GM18505 (cell line): ENCODE results near the gene MYO3A.
"Not testable (repeated sequence)": the region's sequence is repeated elsewhere in the genome, so short reads cannot be mapped to it uniquely, and the experiment has no call there.

Experiments used
- ATAC-seq: cut with Tn5 transposase; IDR thresholded peaks from one replicate; pipeline ENCODE4 v1.9.1; 2021; ENCODE audit not compliant: unreplicated experiment
- POLR2A ChIP-seq: IDR thresholded peaks from 4 replicates; pipeline ENCODE4 v1.6.1; 2011; ENCODE audit warnings: borderline replicate concordance; ENCODE audit not compliant: insufficient read depth, insufficient read length; ENCODE audit errors: extremely low read depth

Gene MYO3A

GRCh38 chr10:26081459-26081858 lies 147.4 kb downstream of the MYO3A start:
- no peak for TF ChIP-seq POLR2A
- no peak for ATAC-seq

GRCh38 chr10:26085549-26085948 lies 151.5 kb downstream of the MYO3A start:
- no peak for TF ChIP-seq POLR2A

DNA sequence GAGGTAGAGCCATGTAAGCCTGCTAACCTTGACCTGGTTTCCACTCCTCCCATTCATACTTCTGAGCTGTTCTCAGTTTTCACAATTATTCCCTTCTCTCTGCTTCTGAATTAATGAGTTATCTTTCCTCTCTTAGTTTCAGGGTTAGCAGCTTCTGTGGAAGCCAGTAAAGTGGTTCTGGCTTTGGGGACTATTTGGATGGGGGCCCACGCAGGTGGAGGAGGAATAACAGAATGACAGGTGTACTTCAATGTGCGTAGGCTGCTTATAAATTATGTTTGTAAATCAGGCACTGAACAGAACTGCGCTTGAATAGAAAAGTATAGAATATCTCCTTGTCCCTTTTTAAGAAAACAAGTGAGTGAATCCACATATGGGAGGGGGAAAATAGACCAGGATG lies 153.6 kb downstream of the MYO3A start:
- ATAC-seq = no peak
- TF ChIP-seq POLR2A = no peak

More at GRCh38 chr10:26085549-26085948, 151.5 kb downstream of the MYO3A start:
- ATAC-seq = no peak

- TF ChIP-seq POLR2A = no peak
- ATAC-seq = no peak
Measured at GRCh38 chr10:26090026-26090425, 156.0 kb downstream of the MYO3A start.

- no peak for ATAC-seq
- TF ChIP-seq POLR2A = no peak
Measured at GRCh38 chr10:26090762-26091161, 156.7 kb downstream of the MYO3A start.

- no peak for ATAC-seq
- TF ChIP-seq POLR2A = no peak
Measured at GRCh38 chr10:26093229-26093628, 159.2 kb downstream of the MYO3A start.

DNA sequence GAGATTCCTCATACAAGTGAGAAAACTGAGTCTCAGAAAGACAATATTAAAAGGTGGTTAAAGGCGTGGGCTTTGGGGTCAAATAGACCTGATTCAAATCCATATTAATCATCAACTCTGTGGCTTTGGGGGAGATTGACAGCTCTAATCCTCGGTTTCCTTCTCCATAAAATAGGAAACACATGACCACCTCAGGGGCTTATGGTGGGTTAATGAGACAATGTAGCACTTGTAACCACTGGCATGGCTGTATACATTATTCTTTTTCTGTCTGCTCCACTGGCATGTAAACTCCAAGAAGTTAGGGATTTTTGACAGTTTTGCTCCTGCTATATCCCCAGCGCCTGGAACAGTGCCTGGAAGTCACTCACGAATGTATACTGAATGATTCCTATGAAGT lies 161.8 kb downstream of the MYO3A start:
- no peak for TF ChIP-seq POLR2A
- no peak for ATAC-seq

- not testable (repeated sequence) for ATAC-seq
Measured at GRCh38 chr10:26097549-26097948, 163.5 kb downstream of the MYO3A start.

DNA sequence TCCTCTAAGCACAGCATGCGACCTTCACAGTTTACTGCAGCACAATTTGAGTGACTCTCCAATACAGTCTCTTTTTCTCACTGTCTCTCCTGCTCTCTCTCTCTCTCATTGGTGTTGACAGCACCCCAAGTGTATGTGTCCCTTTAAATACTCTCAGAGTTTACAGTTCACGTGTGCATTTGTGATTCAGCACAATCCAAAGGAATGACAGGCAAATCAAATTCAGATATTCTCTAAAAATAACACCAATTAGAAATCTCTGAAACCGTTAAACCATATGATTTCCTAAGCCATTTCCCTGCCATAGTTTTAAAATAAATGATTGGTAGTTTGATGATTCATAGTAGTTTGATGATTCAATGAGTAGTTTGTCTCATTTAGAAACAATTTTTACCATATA lies 178.5 kb downstream of the MYO3A start:
- no peak for ATAC-seq
- TF ChIP-seq POLR2A = no peak

- no peak for ATAC-seq
- no peak for TF ChIP-seq POLR2A
Measured at GRCh38 chr10:26138613-26139012, 204.6 kb downstream of the MYO3A start.

- no peak for ATAC-seq
- no peak for TF ChIP-seq POLR2A
Measured at GRCh38 chr10:26156019-26156418, 222.0 kb downstream of the MYO3A start.

- no peak for ATAC-seq
- no peak for TF ChIP-seq POLR2A
Measured at GRCh38 chr10:26157734-26158133, 223.7 kb downstream of the MYO3A start.

GRCh38 chr10:26169466-26169865 lies 235.4 kb downstream of the MYO3A start:
- no peak for ATAC-seq
- no peak for TF ChIP-seq POLR2A

DNA sequence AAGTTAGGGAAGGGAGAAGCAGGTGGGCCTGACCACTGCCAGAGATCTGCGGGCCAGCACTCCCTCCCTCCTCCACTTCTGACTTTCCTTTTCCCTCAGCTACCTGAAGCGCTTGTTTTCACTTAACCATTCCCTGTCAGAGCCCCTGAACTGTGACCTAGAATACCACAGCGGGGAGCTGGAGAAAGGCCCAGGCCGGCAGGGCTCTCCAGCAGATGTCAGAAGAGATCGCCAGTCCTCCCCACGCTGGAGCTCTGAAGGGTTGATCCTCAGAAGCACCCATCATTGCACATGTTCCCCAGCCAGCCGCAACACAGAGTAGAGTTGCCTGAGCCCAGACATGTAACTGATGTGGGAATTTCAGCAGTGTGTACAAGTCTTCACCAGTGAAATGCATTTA lies 238.1 kb downstream of the MYO3A start:
- TF ChIP-seq POLR2A = no peak
- ATAC-seq = no peak

DNA sequence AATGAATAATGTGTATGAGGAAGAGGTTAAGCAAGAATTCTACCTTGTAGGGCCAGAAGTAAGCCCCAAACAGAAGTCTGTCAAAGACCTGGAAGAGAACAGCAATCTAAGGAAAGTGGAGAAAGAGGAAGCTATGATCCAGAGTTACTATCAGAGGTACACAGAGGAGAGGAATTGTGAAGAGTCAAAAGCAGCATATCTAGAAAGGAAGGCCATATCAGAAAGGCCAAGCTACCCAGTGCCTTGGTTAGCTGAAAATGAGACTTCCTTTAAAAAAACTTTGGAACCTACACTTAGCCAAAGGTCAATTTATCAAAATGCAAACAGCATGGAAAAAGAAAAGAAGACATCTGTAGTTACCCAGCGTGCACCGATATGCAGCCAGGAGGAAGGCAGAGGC lies 239.8 kb downstream of the MYO3A start:
- ATAC-seq = no peak
- TF ChIP-seq POLR2A = no peak
